ENCODE measurements around the gene ZCCHC14.
"Not testable (repeated sequence)": the region's sequence is repeated elsewhere in the genome, so short reads cannot be mapped to it uniquely, and the experiment has no call there.

DNA sequence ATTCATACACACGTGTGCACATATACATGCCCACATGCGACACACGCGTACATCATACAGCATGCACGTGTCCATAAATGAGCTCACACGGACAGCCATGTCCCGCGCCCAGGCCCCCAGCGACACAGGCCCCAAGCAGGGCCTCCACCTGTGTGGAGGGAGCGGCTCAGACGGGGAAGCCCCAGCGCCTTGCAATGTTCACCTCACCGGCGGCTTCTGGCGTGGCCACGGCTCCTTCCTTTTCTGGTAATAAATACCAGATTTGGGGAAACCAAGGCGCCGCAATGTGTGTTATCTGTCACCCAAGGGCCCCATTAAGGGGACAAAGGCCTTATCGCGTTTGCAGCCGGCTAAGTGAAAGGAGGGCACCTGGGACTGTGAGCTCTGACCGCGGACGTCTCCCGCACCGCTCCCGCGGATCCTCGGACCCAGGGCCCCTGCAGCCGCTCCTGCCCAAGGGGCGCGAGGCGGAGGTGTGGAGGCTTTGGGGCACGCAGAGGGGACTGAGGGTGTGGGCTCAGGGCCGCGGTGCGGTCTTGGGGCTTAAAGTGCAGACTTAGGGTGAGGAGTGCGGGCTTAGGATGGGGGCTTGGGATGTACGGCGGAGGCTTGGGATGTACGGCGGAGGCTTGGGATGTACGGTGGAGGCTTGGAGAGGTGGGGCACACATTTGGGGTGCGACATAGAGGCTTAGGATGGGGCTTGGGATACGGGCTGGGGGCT lies 1.9 kb downstream of the ZCCHC14 start:
- peak in 2 of 3 donors; percentile 13 to 41 for TF ChIP-seq POLR2A (IDR thresholded peaks at IDR 0.05)
- TF ChIP-seq, protein P1, sequence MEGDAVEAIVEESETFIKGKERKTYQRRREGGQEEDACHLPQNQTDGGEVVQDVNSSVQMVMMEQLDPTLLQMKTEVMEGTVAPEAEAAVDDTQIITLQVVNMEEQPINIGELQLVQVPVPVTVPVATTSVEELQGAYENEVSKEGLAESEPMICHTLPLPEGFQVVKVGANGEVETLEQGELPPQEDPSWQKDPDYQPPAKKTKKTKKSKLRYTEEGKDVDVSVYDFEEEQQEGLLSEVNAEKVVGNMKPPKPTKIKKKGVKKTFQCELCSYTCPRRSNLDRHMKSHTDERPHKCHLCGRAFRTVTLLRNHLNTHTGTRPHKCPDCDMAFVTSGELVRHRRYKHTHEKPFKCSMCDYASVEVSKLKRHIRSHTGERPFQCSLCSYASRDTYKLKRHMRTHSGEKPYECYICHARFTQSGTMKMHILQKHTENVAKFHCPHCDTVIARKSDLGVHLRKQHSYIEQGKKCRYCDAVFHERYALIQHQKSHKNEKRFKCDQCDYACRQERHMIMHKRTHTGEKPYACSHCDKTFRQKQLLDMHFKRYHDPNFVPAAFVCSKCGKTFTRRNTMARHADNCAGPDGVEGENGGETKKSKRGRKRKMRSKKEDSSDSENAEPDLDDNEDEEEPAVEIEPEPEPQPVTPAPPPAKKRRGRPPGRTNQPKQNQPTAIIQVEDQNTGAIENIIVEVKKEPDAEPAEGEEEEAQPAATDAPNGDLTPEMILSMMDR (IDR thresholded peaks at IDR 0.05): not testable (repeated sequence)
